ENCODE measurements around the gene DOCK4.

The DOCK4 gene

DNA sequence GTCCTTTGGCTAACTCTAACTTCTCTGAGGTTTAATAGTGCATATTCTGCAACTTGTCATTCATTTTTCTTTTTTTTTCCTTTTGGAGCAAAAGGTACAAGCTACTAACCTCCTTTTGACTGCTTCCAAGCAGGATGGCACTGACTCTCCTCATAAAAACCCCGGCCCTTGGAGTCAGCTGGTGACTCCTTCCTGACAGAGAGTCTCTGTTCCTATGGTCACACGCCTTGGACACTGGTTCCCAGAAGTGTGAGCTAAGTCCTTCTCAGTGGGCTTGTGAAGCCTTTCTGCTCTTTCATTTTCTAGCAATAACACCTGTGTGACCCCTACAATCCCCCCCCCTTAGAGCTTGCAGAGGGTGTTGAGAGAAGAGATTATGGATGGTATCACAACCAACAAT is 21.7 kb downstream of the DOCK4 start:
- DNase-seq (ENCODE audit: low read depth): no peak
- TF ChIP-seq, protein P1, sequence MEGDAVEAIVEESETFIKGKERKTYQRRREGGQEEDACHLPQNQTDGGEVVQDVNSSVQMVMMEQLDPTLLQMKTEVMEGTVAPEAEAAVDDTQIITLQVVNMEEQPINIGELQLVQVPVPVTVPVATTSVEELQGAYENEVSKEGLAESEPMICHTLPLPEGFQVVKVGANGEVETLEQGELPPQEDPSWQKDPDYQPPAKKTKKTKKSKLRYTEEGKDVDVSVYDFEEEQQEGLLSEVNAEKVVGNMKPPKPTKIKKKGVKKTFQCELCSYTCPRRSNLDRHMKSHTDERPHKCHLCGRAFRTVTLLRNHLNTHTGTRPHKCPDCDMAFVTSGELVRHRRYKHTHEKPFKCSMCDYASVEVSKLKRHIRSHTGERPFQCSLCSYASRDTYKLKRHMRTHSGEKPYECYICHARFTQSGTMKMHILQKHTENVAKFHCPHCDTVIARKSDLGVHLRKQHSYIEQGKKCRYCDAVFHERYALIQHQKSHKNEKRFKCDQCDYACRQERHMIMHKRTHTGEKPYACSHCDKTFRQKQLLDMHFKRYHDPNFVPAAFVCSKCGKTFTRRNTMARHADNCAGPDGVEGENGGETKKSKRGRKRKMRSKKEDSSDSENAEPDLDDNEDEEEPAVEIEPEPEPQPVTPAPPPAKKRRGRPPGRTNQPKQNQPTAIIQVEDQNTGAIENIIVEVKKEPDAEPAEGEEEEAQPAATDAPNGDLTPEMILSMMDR (conservative IDR thresholded peaks at IDR 0.05; ENCODE audit: low read depth, low read length): no peak
- no peak overlapping the region for H3K4me3 ChIP-seq (ENCODE audit: low read depth, low read length)

GRCh38 chr7:112183266-112183665 is 22.9 kb downstream of the DOCK4 start:
- no peak overlapping the region for H3K4me3 ChIP-seq (ENCODE audit: low read depth, low read length)
- TF ChIP-seq, protein P1 (conservative IDR thresholded peaks at IDR 0.05; ENCODE audit: low read depth, low read length): no peak
- no peak for DNase-seq (ENCODE audit: low read depth)

GRCh38 chr7:112182749-112183148 is 23.4 kb downstream of the DOCK4 start:
- DNase-seq (ENCODE audit: low read depth): no peak
- TF ChIP-seq, protein P1 (conservative IDR thresholded peaks at IDR 0.05; ENCODE audit: low read depth, low read length): no peak
- no peak overlapping the region for H3K4me3 ChIP-seq (ENCODE audit: low read depth, low read length)

DNA sequence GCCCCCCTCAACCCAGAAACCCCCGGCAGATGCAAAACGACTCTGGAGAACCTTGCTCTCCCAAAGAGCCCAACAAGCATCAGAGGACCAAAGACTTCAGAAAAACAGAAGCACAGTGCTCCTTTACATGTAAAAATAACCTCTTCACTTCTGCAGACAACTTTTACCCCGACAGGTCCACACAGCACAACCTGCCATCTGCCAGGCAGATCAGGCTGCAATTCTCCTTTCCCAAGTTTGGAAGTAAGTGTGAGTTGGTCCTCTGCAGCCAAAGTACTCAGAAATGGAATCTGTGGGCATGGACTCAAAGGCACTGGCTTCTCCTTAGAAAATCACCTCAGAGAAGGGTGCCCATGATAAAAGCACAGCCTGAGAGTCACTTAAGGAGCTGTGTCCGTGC is 26.0 kb downstream of the DOCK4 start:
- TF ChIP-seq, protein P1 (conservative IDR thresholded peaks at IDR 0.05; ENCODE audit: low read depth, low read length): no peak
- DNase-seq (ENCODE audit: low read depth): no peak
- no peak overlapping the region for H3K4me3 ChIP-seq (ENCODE audit: low read depth, low read length)

DNA sequence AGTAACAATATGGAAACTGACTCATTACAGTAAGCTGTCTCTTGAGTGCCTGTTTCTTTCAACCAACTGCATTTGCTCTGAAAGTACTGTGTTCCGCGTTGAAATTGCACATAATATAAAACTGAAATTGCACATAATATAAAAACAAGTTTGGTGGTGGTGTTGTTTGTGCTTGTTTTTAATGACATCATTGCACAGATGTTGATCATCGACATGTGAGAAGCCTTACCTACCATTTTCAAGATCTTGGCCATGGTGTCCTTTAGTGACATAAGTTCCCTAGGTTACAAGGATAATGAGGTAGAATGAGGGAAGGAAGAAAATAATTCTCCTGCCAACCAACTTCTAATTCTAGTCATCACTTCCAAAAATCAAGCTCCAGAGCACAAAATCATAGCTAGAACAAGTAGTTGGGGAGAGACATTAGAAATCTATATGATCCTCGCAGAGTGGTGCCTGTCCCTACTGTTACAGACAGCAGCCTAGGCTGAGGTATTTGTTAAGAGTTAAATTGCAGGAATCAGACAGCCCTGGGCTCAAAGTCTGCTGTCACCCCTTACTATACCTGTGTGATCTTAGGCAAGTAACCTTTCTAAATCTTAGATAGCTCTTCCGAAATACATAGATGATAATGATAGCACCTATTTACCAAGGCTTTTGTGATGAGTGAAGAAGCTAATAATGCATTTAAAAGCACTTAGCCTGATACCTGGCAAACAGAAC is 29.3 kb downstream of the DOCK4 start:
- TF ChIP-seq, protein P1 (conservative IDR thresholded peaks at IDR 0.05; ENCODE audit: low read depth, low read length): no peak
- DNase-seq (ENCODE audit: low read depth): no peak
- no peak overlapping the region for H3K4me3 ChIP-seq (ENCODE audit: low read depth, low read length)

- DNase-seq (ENCODE audit: low read depth): no peak
- no peak overlapping the region for H3K4me3 ChIP-seq (ENCODE audit: low read depth, low read length)
- TF ChIP-seq, protein P1 (conservative IDR thresholded peaks at IDR 0.05; ENCODE audit: low read depth, low read length): no peak
Measured at GRCh38 chr7:112176241-112176640, 30.0 kb downstream of the DOCK4 start.

GRCh38 chr7:112174192-112174591 is 32.0 kb downstream of the DOCK4 start:
- DNase-seq (ENCODE audit: low read depth): no peak

More at GRCh38 chr7:112174192-112174591, 32.0 kb downstream of the DOCK4 start:
- TF ChIP-seq, protein P1 (conservative IDR thresholded peaks at IDR 0.05; ENCODE audit: low read depth, low read length): no peak
- H3K4me3 ChIP-seq (ENCODE audit: low read depth, low read length): no peak overlapping the region
